HepG2 (cell line): ENCODE results near the gene WDR27. TPM values are rescaled to one million over a fixed set of nuclear protein-coding genes. Genes with fewer than 3 reads are reported as not detected.

Source experiments
- ATAC-seq: fragments of 200-7000 bp; cut with Tn5 transposase; 3 replicates; pipeline ENCODE4 v1.9.1; 2020; ENCODE audit warnings: mild to moderate bottlenecking, moderate library complexity
- BruUV-seq: library from RNA; stranded (reverse); fragments of 400-500 nt; replicated peaks from 2 replicates; lab custom pipeline; 2021; lab: Mats Ljungman, UMichigan
- CTCF ChIA-PET: fragments of 300-600 bp; formaldehyde crosslinking; extraction: SDS; loops from one replicate; lab custom pipeline; 2021; ENCODE audit warnings: low total read pairs, inconsistent platforms, low intra/inter-chr PET ratio; lab: Yijun Ruan, JAX
- POLR2A ChIA-PET: fragments of 350-600 bp; sonication (Branson Sonifier 250); formaldehyde crosslinking; loops from one replicate; lab custom pipeline; 2020; ENCODE audit warnings: antibody characterized with exemption, inconsistent platforms; lab: Yijun Ruan, JAX
- DNase-seq: peaks from one replicate; pipeline ENCODE4 v3.0.0-alpha.2; 2015; ENCODE audit warnings: low spot score
- FAIRE-seq: peaks from 3 replicates; lab custom pipeline; 2011; peaks lifted over from hg19 to GRCh38; lab: Jason Lieb, UNC
- H2AFZ ChIP-seq: one replicate; pipeline ENCODE4 v1.6.1; 2011; ENCODE audit warnings: low read length, inconsistent platforms
- H3K27ac ChIP-seq: fragments of 300-600 bp; 3 replicates; pipeline ENCODE4 v1.8.0; 2011; ENCODE audit warnings: mixed run types, mild to moderate bottlenecking, mixed read lengths, low read length, inconsistent platforms; ENCODE audit not compliant: insufficient read depth; ENCODE audit errors: extremely low read length
- H3K27me3 ChIP-seq, 2 experiments: fragments of 200-600 bp in 1 of 2; 2 replicates in 1 of 2; 3 replicates in 1 of 2; pipeline versions ENCODE4 v1.6.0 to v1.8.0; 2011; ENCODE audit warnings: low read length in 2 of 2, mild to moderate bottlenecking in 2 of 2, moderate library complexity in 2 of 2, inconsistent platforms in 1 of 2; ENCODE audit not compliant: insufficient read depth in 2 of 2, control insufficient read depth in 1 of 2
- H3K36me3 ChIP-seq, 2 experiments: fragments of 200-600 bp in 1 of 2; replicated peaks in 1 of 2; 2 replicates in 1 of 2; 3 replicates in 1 of 2; pipeline versions ENCODE4 v1.5.1 to v1.8.0; 2011; ENCODE audit warnings: low read length in 2 of 2, inconsistent platforms in 1 of 2; ENCODE audit not compliant: insufficient read depth in 2 of 2, control insufficient read depth in 1 of 2
- H3K4me1 ChIP-seq: 2 replicates; pipeline ENCODE4 v1.5.1; 2012; ENCODE audit warnings: low read length, inconsistent platforms; ENCODE audit not compliant: insufficient read depth
- H3K4me2 ChIP-seq: 2 replicates; pipeline ENCODE4 v1.6.0; 2011; ENCODE audit warnings: low read depth, low read length, inconsistent platforms
- H3K4me3 ChIP-seq, 3 experiments: fragments of 200-600 bp in 1 of 3; sonication (generic), shearing (Covaris generic) in 1 of 3; replicated peaks in 1 of 3; 2 replicates each; pipeline ENCODE4 v1.5.1; 2011 to 2016; ENCODE audit warnings: low read length in 3 of 3, inconsistent platforms in 2 of 3, low read depth in 2 of 3, mild to moderate bottlenecking in 2 of 3, control low read depth in 1 of 3, mixed read lengths in 1 of 3; ENCODE audit not compliant: insufficient read depth in 1 of 3
- H3K79me2 ChIP-seq: one replicate; pipeline ENCODE4 v1.6.1; 2011; ENCODE audit warnings: low read length, inconsistent platforms; ENCODE audit not compliant: insufficient read depth
- H3K9ac ChIP-seq: 2 replicates; pipeline ENCODE4 v1.6.0; 2011; ENCODE audit warnings: mild to moderate bottlenecking, low read depth, low read length, inconsistent platforms; ENCODE audit not compliant: insufficient read depth
- H3K9me3 ChIP-seq: 2 replicates; pipeline ENCODE4 v1.5.1; 2012; ENCODE audit warnings: mild to moderate bottlenecking, low read length
- H4K20me1 ChIP-seq: 2 replicates; pipeline ENCODE4 v1.6.0; 2011; ENCODE audit warnings: inconsistent platforms, mild to moderate bottlenecking, low read length, moderate library complexity; ENCODE audit not compliant: insufficient read depth
- CTCF ChIP-seq: sonication (generic); formaldehyde crosslinking; IDR thresholded peaks from 2 replicates; pipeline ENCODE4 v1.5.0; 2020; ENCODE audit warnings: mild to moderate bottlenecking, missing genetic modification reagents, moderate library complexity
- FOXP1 ChIP-seq, 2 experiments: fragments of 450-650 bp in 1 of 2; IDR thresholded peaks; 2 replicates each; pipeline ENCODE4 v1.6.1; 2017 to 2018; ENCODE audit warnings: antibody characterized with exemption in 1 of 2
- MED8 ChIP-seq: sonication (generic); formaldehyde crosslinking; IDR thresholded peaks from 2 replicates; pipeline ENCODE4 v1.8.1; 2023; ENCODE audit warnings: mild to moderate bottlenecking, missing genetic modification reagents; ENCODE audit not compliant: insufficient replicate concordance
- RAD21 ChIP-seq: fragments of 450-650 bp; formaldehyde crosslinking; IDR thresholded peaks from 2 replicates; pipeline ENCODE4 v1.5.0; 2020; ENCODE audit warnings: mild to moderate bottlenecking
- STAG1 ChIP-seq: sonication (generic); formaldehyde crosslinking; IDR thresholded peaks from 2 replicates; pipeline ENCODE4 v1.4.0; 2020; ENCODE audit warnings: missing genetic modification reagents
- U2AF2 ChIP-seq: fragments of 200-400 bp; formaldehyde crosslinking; IDR thresholded peaks from 2 replicates; pipeline ENCODE4 v1.6.1; 2017; ENCODE audit warnings: low read depth, mild to moderate bottlenecking, low read length
- ZNF275 ChIP-seq: sonication (generic); formaldehyde crosslinking; IDR thresholded peaks from 2 replicates; pipeline ENCODE4 v1.8.0; 2022; ENCODE audit warnings: missing genetic modification reagents, mild to moderate bottlenecking, inconsistent platforms, borderline replicate concordance
- WGBS: methylation state at CpG from one replicate; pipeline ENCODE4 v1.1.6; 2017; ENCODE audit warnings: low lambda C conversion rate; 5-methylcytosine and 5-hydroxymethylcytosine counted together
- in situ Hi-C: cut with HindIII; loops from 2 replicates; pipeline ENCODE4 v1.10.0; 2017; ENCODE audit warnings: low pct_unique_long_range_greater_than_20kb; ENCODE audit not compliant: extremely low pct_ligation_motif_present
- intact Hi-C: fragments of 100-400 bp; cut with micrococcal nuclease; formaldehyde crosslinking; loops from one replicate; pipeline ENCODE4 v1.10.0; 2022; ENCODE audit not compliant: unreplicated experiment
- polyA plus RNA-seq, 8 experiments: library from polyadenylated mRNA; depleted of rRNA in 3 of 8; stranded (reverse) in 7 of 8; unstranded in 1 of 8; fragments of >200 nt; fragmentation: Illumina TruSeq in 4 of 8; extraction: Trizol in 4 of 8; gene quantifications; 2 replicates each; pipeline versions ENCODE4 v1.2.1 to v1.2.3, GENCODE V29; 2011 to 2016; ENCODE audit warnings: low read depth in 4 of 8, missing spikeins in 1 of 8, mixed read lengths in 1 of 8; ENCODE audit not compliant: insufficient read depth in 1 of 8
- total RNA-seq, 5 experiments: library from RNA; depleted of rRNA; stranded (reverse); fragments of >200 nt; fragmentation: Illumina TruSeq; extraction: Trizol; gene quantifications; 2 replicates each; pipeline ENCODE4 v1.2.3, GENCODE V29; 2016; ENCODE audit warnings: low read depth in 1 of 5

WDR27 gene
- total and polyA plus RNA-seq, 2 of the 13 experiments (the other 11 are each of a cell fraction or from before 2014, with no cell fraction given) = 34.1 to 80.3 TPM

- Histone ChIP-seq H3K27ac (no peak overlapping the region), H3K79me2 (peaks cover 70% of the 10 kb centered on the region), H3K9ac (no peak overlapping the region), H3K4me1 (peaks cover 40% of the 10 kb centered on the region), H3K9me3 (no peaks in the 10 kb centered on the region), H3K4me3 (no peak overlapping the region), H4K20me1 (peaks cover 45% of the 10 kb centered on the region), H3K27me3 (no peaks in the 10 kb centered on the region; a peak in 1 of 5 replicates), H3K4me2 (peak overlapping the region; percentile 94), H2AFZ (no peak overlapping the region), H3K36me3 (peaks cover 7 to 33% of the 10 kb centered on the region in 2 experiments)
- WGBS = 97% methylated on average over 3 of the region's 3 CpGs
- CTCF ChIA-PET = no interaction called here
- ATAC-seq = no peak
- POLR2A ChIA-PET = interaction anchor here (1.1 to 3.8 kb wide), 4 partner anchors 10 to 31 kb away, joined by 3 to 16 read pairs (median 6); partner anchors contain the start of genes C6orf120, DYNLT2, ERMARD and WDR27
- TF ChIP-seq RAD21 = 0 out of 2 replicates have a peak, but pooled peaks have one; percentile 16
- TF ChIP-seq ZNF275 (CRISPR knock-in tag) = no peak
- no peak for TF ChIP-seq FOXP1 (IDR thresholded peaks at IDR 0.05)
- no peak for TF ChIP-seq FOXP1 (CRISPR knock-in tag; IDR thresholded peaks at IDR 0.05)
- TF ChIP-seq STAG1 (CRISPR knock-in tag) = peak; percentile 17; the same call in 1 of the 2 replicates
- TF ChIP-seq MED8 (CRISPR knock-in tag) = no peak
- TF ChIP-seq CTCF (CRISPR knock-in tag) = 0 out of 2 replicates have a peak, but pooled peaks have one; percentile 13
- no peak for TF ChIP-seq U2AF2
- intact Hi-C loops (loop anchor here (2.0 kb wide), 1 partner anchor 18 kb away; the partner anchor contains the start of genes C6orf120 and WDR27), in situ Hi-C loops (no loop called here)
- DNase-seq = no peak
- no peak for FAIRE-seq
- no TSS peak for BruUV-seq
Observed at GRCh38 chr6:169720207-169720855, 18.5 kb upstream of the WDR27 start.
